Renal cortex interstitium (tissue), 11 donors: ENCODE measurements around the gene ZDHHC9. TPM values are rescaled to one million over a fixed set of nuclear protein-coding genes. Genes with fewer than 3 reads are reported as not detected.

Experiments
- DNase-seq, 11 donors: peaks; one replicate each; pipeline ENCODE4 v3.0.0-alpha.2; 2013; ENCODE audit warnings: low read depth in 9 of 11, low spot score in 4 of 11; ENCODE audit errors: extremely low read depth in 1 of 11
- polyA plus RNA-seq, 3 donors: library from polyadenylated mRNA; unstranded; fragments of 120-200 nt; gene quantifications; one replicate each; pipeline ENCODE4 v1.2.1, GENCODE V29; 2013; ENCODE audit not compliant: insufficient read length in 3 of 3

The ZDHHC9 gene
- polyA plus RNA-seq, 3 donors: 45.6 to 49.0 (median 48.7) TPM

GRCh38 chrX:129779086-129779672, 64.5 kb downstream of the ZDHHC9 start:
- no peak for DNase-seq

- no peak for DNase-seq
These were observed 66.3 kb downstream of the ZDHHC9 start for GRCh38 chrX:129777218-129778030.

- no peak for DNase-seq
These were observed 69.8 kb downstream of the ZDHHC9 start for GRCh38 chrX:129773649-129774458.

GRCh38 chrX:129772796-129773431, 70.8 kb downstream of the ZDHHC9 start:
- no peak for DNase-seq

GRCh38 chrX:129771266-129771995, 72.3 kb downstream of the ZDHHC9 start:
- no peak for DNase-seq

GRCh38 chrX:129769467-129770154, 74.1 kb downstream of the ZDHHC9 start:
- DNase-seq: no peak

GRCh38 chrX:129768586-129769466, 74.9 kb downstream of the ZDHHC9 start:
- DNase-seq: no peak

- DNase-seq: no peak
These were observed 75.5 kb downstream of the ZDHHC9 start for GRCh38 chrX:129768186-129768585.

- no peak for DNase-seq
These were observed 80.0 kb downstream of the ZDHHC9 start for GRCh38 chrX:129763666-129764065.

GRCh38 chrX:129762448-129762847, 81.2 kb downstream of the ZDHHC9 start:
- DNase-seq: no peak

GRCh38 chrX:129761596-129761995, 82.1 kb downstream of the ZDHHC9 start:
- no peak for DNase-seq

GRCh38 chrX:129760981-129761380, 82.7 kb downstream of the ZDHHC9 start:
- DNase-seq: no peak

GRCh38 chrX:129760155-129760554, 83.5 kb downstream of the ZDHHC9 start:
- DNase-seq: no peak

GRCh38 chrX:129759576-129760061, 84.1 kb downstream of the ZDHHC9 start:
- DNase-seq: no peak

- no peak for DNase-seq
These were observed 87.7 kb downstream of the ZDHHC9 start for GRCh38 chrX:129755779-129756650.
